ENCODE data around the gene ZDHHC11B. TPM values are rescaled to one million over a fixed set of nuclear protein-coding genes. Genes with fewer than 3 reads are reported as not detected.

Gene ZDHHC11B
- polyA plus RNA-seq, 4 donors, result 2.2 to 18.8 (median 9.5) TPM

GRCh38 chr5:761059-761771 lies 23.3 kb downstream of the ZDHHC11B start:
- FAIRE-seq, result no peak
- H3K9me3 ChIP-seq (ENCODE audit: control insufficient read depth in 2 of 2, insufficient read depth in 1 of 2, low read depth in 1 of 2, low read length in 1 of 2), result peaks cover 0 to 11% of the 10 kb centered on the region in 2 donors
- peak in 1 of 2 donors; percentile 12 for DNase-seq
- peaks cover 13 to 42% (median 21%) of the 10 kb centered on the region in 3 donors for H3K4me1 ChIP-seq (ENCODE audit: control insufficient read depth in 3 of 3, insufficient read depth in 2 of 3, low read depth in 1 of 3, low read length in 2 of 3)
- H3K36me3 ChIP-seq (ENCODE audit: control insufficient read depth in 3 of 3, insufficient read depth in 2 of 3, low read depth in 1 of 3, low read length in 3 of 3), result peaks cover 0 to 48% (median 0%) of the 10 kb centered on the region in 3 donors
- 81 to 87% (median 86%) methylated on average over 13 to 15 of the region's 15 CpGs for WGBS, 3 donors
- H3K27ac ChIP-seq (ENCODE audit: low read depth in 1 of 3, low read length in 2 of 3), result no peak overlapping the region
- no peak overlapping the region for H3K4me3 ChIP-seq (ENCODE audit: low read depth in 1 of 3, low read length in 3 of 3)
- no peaks in the 10 kb centered on the region for H3K27me3 ChIP-seq (ENCODE audit: control insufficient read depth in 3 of 3, insufficient read depth in 3 of 3, low read length in 3 of 3)

- 92 to 94% (median 94%) methylated on average over 23 to 24 of the region's 24 CpGs for WGBS, 3 donors
- Histone ChIP-seq H3K4me3 (ENCODE audit: low read depth in 1 of 3, low read length in 3 of 3) (no peak overlapping the region), H3K9me3 (ENCODE audit: control insufficient read depth in 2 of 2, insufficient read depth in 1 of 2, low read depth in 1 of 2, low read length in 1 of 2) (peaks cover 0 to 11% of the 10 kb centered on the region in 2 donors), H3K27me3 (ENCODE audit: control insufficient read depth in 3 of 3, insufficient read depth in 3 of 3, low read length in 3 of 3) (no peaks in the 10 kb centered on the region), H3K36me3 (ENCODE audit: control insufficient read depth in 3 of 3, insufficient read depth in 2 of 3, low read depth in 1 of 3, low read length in 3 of 3) (peaks cover 0 to 41% (median 0%) of the 10 kb centered on the region in 3 donors), H3K4me1 (ENCODE audit: control insufficient read depth in 3 of 3, insufficient read depth in 2 of 3, low read depth in 1 of 3, low read length in 2 of 3) (peaks cover 13 to 45% (median 21%) of the 10 kb centered on the region in 3 donors), H3K27ac (ENCODE audit: low read depth in 1 of 3, low read length in 2 of 3) (no peak overlapping the region)
- DNase-seq, result peak in 1 of 2 donors; percentile 66
- FAIRE-seq, result no peak
Observed at GRCh38 chr5:760363-761058, 24.0 kb downstream of the ZDHHC11B start.

- no peak overlapping the region for H3K4me3 ChIP-seq (ENCODE audit: low read depth in 1 of 3, low read length in 3 of 3)
- H3K9me3 ChIP-seq (ENCODE audit: control insufficient read depth in 2 of 2, insufficient read depth in 1 of 2, low read depth in 1 of 2, low read length in 1 of 2), result peaks cover 0 to 11% of the 10 kb centered on the region in 2 donors
- peaks cover 13 to 45% (median 21%) of the 10 kb centered on the region in 3 donors for H3K4me1 ChIP-seq (ENCODE audit: control insufficient read depth in 3 of 3, insufficient read depth in 2 of 3, low read depth in 1 of 3, low read length in 2 of 3)
- DNase-seq (peak in 1 of 2 donors; percentile 27), FAIRE-seq (no peak)
- peaks cover 0 to 40% (median 0%) of the 10 kb centered on the region in 3 donors for H3K36me3 ChIP-seq (ENCODE audit: control insufficient read depth in 3 of 3, insufficient read depth in 2 of 3, low read depth in 1 of 3, low read length in 3 of 3)
- 89 to 94% (median 91%) methylated on average over 19 to 22 of the region's 22 CpGs for WGBS, 3 donors
- H3K27ac ChIP-seq (ENCODE audit: low read depth in 1 of 3, low read length in 2 of 3), result peak overlapping the region in 2 of 3 donors; percentile 85 to 90
- no peaks in the 10 kb centered on the region for H3K27me3 ChIP-seq (ENCODE audit: control insufficient read depth in 3 of 3, insufficient read depth in 3 of 3, low read length in 3 of 3)
Observed at GRCh38 chr5:759781-760362, 24.7 kb downstream of the ZDHHC11B start.

GRCh38 chr5:759111-759751 lies 25.3 kb downstream of the ZDHHC11B start:
- WGBS, 3 donors, result 13 to 33% (median 32%) methylated on average over 31 to 33 of the region's 33 CpGs
- peaks cover 13 to 45% (median 21%) of the 10 kb centered on the region in 3 donors for H3K4me1 ChIP-seq (ENCODE audit: control insufficient read depth in 3 of 3, insufficient read depth in 2 of 3, low read depth in 1 of 3, low read length in 2 of 3)
- H3K27me3 ChIP-seq (ENCODE audit: control insufficient read depth in 3 of 3, insufficient read depth in 3 of 3, low read length in 3 of 3), result no peaks in the 10 kb centered on the region
- no peak for FAIRE-seq
- no peak overlapping the region for H3K4me3 ChIP-seq (ENCODE audit: low read depth in 1 of 3, low read length in 3 of 3)
- peak overlapping the region in 2 of 3 donors; percentile 85 to 90 for H3K27ac ChIP-seq (ENCODE audit: low read depth in 1 of 3, low read length in 2 of 3)
- peaks cover 0 to 37% (median 0%) of the 10 kb centered on the region in 3 donors for H3K36me3 ChIP-seq (ENCODE audit: control insufficient read depth in 3 of 3, insufficient read depth in 2 of 3, low read depth in 1 of 3, low read length in 3 of 3)
- H3K9me3 ChIP-seq (ENCODE audit: control insufficient read depth in 2 of 2, insufficient read depth in 1 of 2, low read depth in 1 of 2, low read length in 1 of 2), result peaks cover 0 to 11% of the 10 kb centered on the region in 2 donors
- DNase-seq, result peak; percentile 85 to 99

GRCh38 chr5:758698-759053 lies 25.9 kb downstream of the ZDHHC11B start:
- Histone ChIP-seq H3K27ac (ENCODE audit: low read depth in 1 of 3, low read length in 2 of 3) (peak overlapping the region; percentile 28 to 90 (median 85)), H3K4me1 (ENCODE audit: control insufficient read depth in 3 of 3, insufficient read depth in 2 of 3, low read depth in 1 of 3, low read length in 2 of 3) (peaks cover 13 to 45% (median 21%) of the 10 kb centered on the region in 3 donors), H3K4me3 (ENCODE audit: low read depth in 1 of 3, low read length in 3 of 3) (no peak overlapping the region), H3K9me3 (ENCODE audit: control insufficient read depth in 2 of 2, insufficient read depth in 1 of 2, low read depth in 1 of 2, low read length in 1 of 2) (peaks cover 0 to 11% of the 10 kb centered on the region in 2 donors), H3K36me3 (ENCODE audit: control insufficient read depth in 3 of 3, insufficient read depth in 2 of 3, low read depth in 1 of 3, low read length in 3 of 3) (peaks cover 0 to 32% (median 0%) of the 10 kb centered on the region in 3 donors), H3K27me3 (ENCODE audit: control insufficient read depth in 3 of 3, insufficient read depth in 3 of 3, low read length in 3 of 3) (no peaks in the 10 kb centered on the region)
- FAIRE-seq, result no peak
- WGBS, 3 donors, result 53 to 65% (median 56%) methylated on average over 15 of the region's 15 CpGs
- no peak for DNase-seq

GRCh38 chr5:757931-758697 lies 26.4 kb downstream of the ZDHHC11B start:
- H3K27ac ChIP-seq (ENCODE audit: low read depth in 1 of 3, low read length in 2 of 3), result peak overlapping the region; percentile 28 to 90 (median 85)
- DNase-seq (peak; percentile 49 to 92), FAIRE-seq (no peak)
- peaks cover 13 to 45% (median 21%) of the 10 kb centered on the region in 3 donors for H3K4me1 ChIP-seq (ENCODE audit: control insufficient read depth in 3 of 3, insufficient read depth in 2 of 3, low read depth in 1 of 3, low read length in 2 of 3)
- H3K9me3 ChIP-seq (ENCODE audit: control insufficient read depth in 2 of 2, insufficient read depth in 1 of 2, low read depth in 1 of 2, low read length in 1 of 2), result peaks cover 0 to 11% of the 10 kb centered on the region in 2 donors
- peaks cover 0 to 32% (median 0%) of the 10 kb centered on the region in 3 donors for H3K36me3 ChIP-seq (ENCODE audit: control insufficient read depth in 3 of 3, insufficient read depth in 2 of 3, low read depth in 1 of 3, low read length in 3 of 3)
- H3K27me3 ChIP-seq (ENCODE audit: control insufficient read depth in 3 of 3, insufficient read depth in 3 of 3, low read length in 3 of 3), result no peaks in the 10 kb centered on the region
- H3K4me3 ChIP-seq (ENCODE audit: low read depth in 1 of 3, low read length in 3 of 3), result no peak overlapping the region
- WGBS, 3 donors, result 39 to 57% (median 42%) methylated on average over 21 of the region's 21 CpGs

- WGBS, 3 donors, result 60 to 75% (median 73%) methylated on average over 14 to 15 of the region's 15 CpGs
- FAIRE-seq, result no peak
- Histone ChIP-seq H3K4me1 (ENCODE audit: control insufficient read depth in 3 of 3, insufficient read depth in 2 of 3, low read depth in 1 of 3, low read length in 2 of 3) (peaks cover 13 to 45% (median 21%) of the 10 kb centered on the region in 3 donors), H3K4me3 (ENCODE audit: low read depth in 1 of 3, low read length in 3 of 3) (no peak overlapping the region), H3K9me3 (ENCODE audit: control insufficient read depth in 2 of 2, insufficient read depth in 1 of 2, low read depth in 1 of 2, low read length in 1 of 2) (peaks cover 0 to 11% of the 10 kb centered on the region in 2 donors), H3K36me3 (ENCODE audit: control insufficient read depth in 3 of 3, insufficient read depth in 2 of 3, low read depth in 1 of 3, low read length in 3 of 3) (peaks cover 0 to 32% (median 0%) of the 10 kb centered on the region in 3 donors), H3K27me3 (ENCODE audit: control insufficient read depth in 3 of 3, insufficient read depth in 3 of 3, low read length in 3 of 3) (no peaks in the 10 kb centered on the region), H3K27ac (ENCODE audit: low read depth in 1 of 3, low read length in 2 of 3) (peak overlapping the region in 2 of 3 donors; percentile 85 to 90)
- DNase-seq, result no peak
Observed at GRCh38 chr5:757346-757930, 27.1 kb downstream of the ZDHHC11B start.
